Measurements from ENCODE around the gene SNU13.
"Not testable (repeated sequence)": the region's sequence is repeated elsewhere in the genome, so short reads cannot be mapped to it uniquely, and the experiment has no call there.

SNU13 gene

GRCh38 chr22:41634610-41635009 is 54.1 kb downstream of the SNU13 start:
- H3K27ac ChIP-seq (ENCODE audit: low read depth, low read length); H3K4me1 ChIP-seq (ENCODE audit: control insufficient read depth in 1 of 2, insufficient read depth in 2 of 2, low read length in 2 of 2); H3K4ac ChIP-seq (ENCODE audit: low read depth, low read length); H3K4me2 ChIP-seq (ENCODE audit: low read length); H3K9ac ChIP-seq (ENCODE audit: low read length); H2BK12ac ChIP-seq (ENCODE audit: low read length); H3K23ac ChIP-seq (ENCODE audit: low read length); H3K18ac ChIP-seq (ENCODE audit: low read length); H2AFZ ChIP-seq (ENCODE audit: insufficient read depth, low read length, poor library complexity); H4K91ac ChIP-seq (ENCODE audit: low read depth, low read length); DNase-seq; H3K27me3 ChIP-seq (ENCODE audit: insufficient read depth, low read length); H4K12ac ChIP-seq (ENCODE audit: low read depth, low read length); H2BK5ac ChIP-seq (ENCODE audit: low read depth, low read length, poor library complexity); H2AK5ac ChIP-seq (ENCODE audit: low read length); H3K9me3 ChIP-seq (ENCODE audit: insufficient read depth, low read depth, low read length); H2BK120ac ChIP-seq (ENCODE audit: insufficient read depth, low read length, poor library complexity); H3K4me3 ChIP-seq (ENCODE audit: low read depth, low read length); H4K8ac ChIP-seq (ENCODE audit: low read depth, low read length); H3K79me1 ChIP-seq (ENCODE audit: low read length); H3K79me2 ChIP-seq (ENCODE audit: control insufficient read depth, insufficient read depth, low read length, poor library complexity); H3K14ac ChIP-seq (ENCODE audit: low read length): not testable (repeated sequence)
- H3K36me3 ChIP-seq (ENCODE audit: control insufficient read depth in 1 of 2, insufficient read depth in 2 of 2, low read length in 2 of 2): peaks cover 56 to 64% of the 10 kb centered on the region in 2 experiments
- no CpG with 5 or more reads among the region's 8 CpGs for WGBS (ENCODE audit: extremely low coverage, insufficient coverage, insufficient read length)

GRCh38 chr22:41631615-41632014 is 57.1 kb downstream of the SNU13 start:
- not testable (repeated sequence) for H3K14ac ChIP-seq (ENCODE audit: low read length); H3K27ac ChIP-seq (ENCODE audit: low read depth, low read length); H2BK120ac ChIP-seq (ENCODE audit: insufficient read depth, low read length, poor library complexity); H3K27me3 ChIP-seq (ENCODE audit: insufficient read depth, low read length); H3K4me2 ChIP-seq (ENCODE audit: low read length); H4K91ac ChIP-seq (ENCODE audit: low read depth, low read length); H3K4me1 ChIP-seq (ENCODE audit: control insufficient read depth in 1 of 2, insufficient read depth in 2 of 2, low read length in 2 of 2); H2AK5ac ChIP-seq (ENCODE audit: low read length); H4K8ac ChIP-seq (ENCODE audit: low read depth, low read length); H4K12ac ChIP-seq (ENCODE audit: low read depth, low read length); H3K9me3 ChIP-seq (ENCODE audit: insufficient read depth, low read depth, low read length); H3K9ac ChIP-seq (ENCODE audit: low read length); H3K23ac ChIP-seq (ENCODE audit: low read length); DNase-seq; H3K4me3 ChIP-seq (ENCODE audit: low read depth, low read length); H3K79me1 ChIP-seq (ENCODE audit: low read length); H2BK12ac ChIP-seq (ENCODE audit: low read length); H3K18ac ChIP-seq (ENCODE audit: low read length); H3K79me2 ChIP-seq (ENCODE audit: control insufficient read depth, insufficient read depth, low read length, poor library complexity); H2BK5ac ChIP-seq (ENCODE audit: low read depth, low read length, poor library complexity); H3K4ac ChIP-seq (ENCODE audit: low read depth, low read length); H2AFZ ChIP-seq (ENCODE audit: insufficient read depth, low read length, poor library complexity)
- WGBS (ENCODE audit: extremely low coverage, insufficient coverage, insufficient read length): no CpG with 5 or more reads among the region's 23 CpGs
- peaks cover 58 to 61% of the 10 kb centered on the region in 2 experiments for H3K36me3 ChIP-seq (ENCODE audit: control insufficient read depth in 1 of 2, insufficient read depth in 2 of 2, low read length in 2 of 2)

GRCh38 chr22:41631115-41631514 is 57.6 kb downstream of the SNU13 start:
- H2AFZ ChIP-seq (ENCODE audit: insufficient read depth, low read length, poor library complexity); H3K9ac ChIP-seq (ENCODE audit: low read length); DNase-seq; H3K4me1 ChIP-seq (ENCODE audit: control insufficient read depth in 1 of 2, insufficient read depth in 2 of 2, low read length in 2 of 2); H3K79me2 ChIP-seq (ENCODE audit: control insufficient read depth, insufficient read depth, low read length, poor library complexity); H4K91ac ChIP-seq (ENCODE audit: low read depth, low read length); H3K27ac ChIP-seq (ENCODE audit: low read depth, low read length); H2BK120ac ChIP-seq (ENCODE audit: insufficient read depth, low read length, poor library complexity); H4K8ac ChIP-seq (ENCODE audit: low read depth, low read length); H4K12ac ChIP-seq (ENCODE audit: low read depth, low read length); H3K4me3 ChIP-seq (ENCODE audit: low read depth, low read length); H3K4me2 ChIP-seq (ENCODE audit: low read length); H2BK12ac ChIP-seq (ENCODE audit: low read length); H3K4ac ChIP-seq (ENCODE audit: low read depth, low read length); H3K14ac ChIP-seq (ENCODE audit: low read length); H3K27me3 ChIP-seq (ENCODE audit: insufficient read depth, low read length); H3K9me3 ChIP-seq (ENCODE audit: insufficient read depth, low read depth, low read length); H3K79me1 ChIP-seq (ENCODE audit: low read length); H3K23ac ChIP-seq (ENCODE audit: low read length); H3K18ac ChIP-seq (ENCODE audit: low read length); H2BK5ac ChIP-seq (ENCODE audit: low read depth, low read length, poor library complexity); H2AK5ac ChIP-seq (ENCODE audit: low read length): not testable (repeated sequence)
- no CpG with 5 or more reads among the region's 28 CpGs for WGBS (ENCODE audit: extremely low coverage, insufficient coverage, insufficient read length)
- peaks cover 56 to 58% of the 10 kb centered on the region in 2 experiments for H3K36me3 ChIP-seq (ENCODE audit: control insufficient read depth in 1 of 2, insufficient read depth in 2 of 2, low read length in 2 of 2)

GRCh38 chr22:41625577-41625976 is 63.1 kb downstream of the SNU13 start:
- Histone ChIP-seq H3K36me3 (ENCODE audit: control insufficient read depth in 1 of 2, insufficient read depth in 2 of 2, low read length in 2 of 2) (peaks cover 48 to 52% of the 10 kb centered on the region in 2 experiments), H2BK5ac (ENCODE audit: low read depth, low read length, poor library complexity) (no peak overlapping the region), H3K79me1 (ENCODE audit: low read length) (peaks cover 6% of the 10 kb centered on the region), H3K27me3 (ENCODE audit: insufficient read depth, low read length) (no peaks in the 10 kb centered on the region), H4K91ac (ENCODE audit: low read depth, low read length) (no peak overlapping the region), H3K9ac (ENCODE audit: low read length) (no peak overlapping the region), H3K9me3 (ENCODE audit: insufficient read depth, low read depth, low read length) (no peaks in the 10 kb centered on the region), H3K23ac (ENCODE audit: low read length) (no peak overlapping the region), H4K12ac (ENCODE audit: low read depth, low read length) (no peak overlapping the region), H3K18ac (ENCODE audit: low read length) (no peak overlapping the region), H2AK5ac (ENCODE audit: low read length) (no peak overlapping the region), H4K8ac (ENCODE audit: low read depth, low read length) (no peak overlapping the region), H2BK12ac (ENCODE audit: low read length) (no peak overlapping the region), H3K4me3 (ENCODE audit: low read depth, low read length) (no peak overlapping the region), H2AFZ (ENCODE audit: insufficient read depth, low read length, poor library complexity) (no peak overlapping the region), H3K27ac (ENCODE audit: low read depth, low read length) (no peak overlapping the region), H3K4ac (ENCODE audit: low read depth, low read length) (no peak overlapping the region), H3K79me2 (ENCODE audit: control insufficient read depth, insufficient read depth, low read length, poor library complexity) (peaks cover 4% of the 10 kb centered on the region), H3K4me1 (ENCODE audit: control insufficient read depth in 1 of 2, insufficient read depth in 2 of 2, low read length in 2 of 2) (peaks cover 2 to 5% of the 10 kb centered on the region in 2 experiments), H3K4me2 (ENCODE audit: low read length) (no peak overlapping the region), H2BK120ac (ENCODE audit: insufficient read depth, low read length, poor library complexity) (no peak overlapping the region), H3K14ac (ENCODE audit: low read length) (no peak overlapping the region)
- no peak for DNase-seq
- WGBS (ENCODE audit: extremely low coverage, insufficient coverage, insufficient read length): no CpG with 5 or more reads among the region's 7 CpGs
